ENCODE data around the gene MRPL17.
A peak's percentile ranks its signal among the peaks of the same experiment; 100 is the strongest.
"Not testable (repeated sequence)": the region's sequence is repeated elsewhere in the genome, so short reads cannot be mapped to it uniquely, and the experiment has no call there.

Gene MRPL17

GRCh38 chr11:6682936-6683861, at the start of gene MRPL17:
TSS of gene MRPL17 (minus strand) at chr11:6683340. CDS start at chr11:6683296, 44 bp downstream.
- peak within 1 kb of the TSS; percentile 92 for H3K27ac ChIP-seq (ENCODE audit: low read depth, low read length)
- peaks cover 15% of the 10 kb centered on the region for H3K4me1 ChIP-seq (ENCODE audit: insufficient read depth, low read length)
- H3K4me3 ChIP-seq (ENCODE audit: low read depth in 1 of 2, low read length in 2 of 2), result peak within 1 kb of the TSS; percentile 87 to 93
- no peaks in the 10 kb centered on the region for H3K27me3 ChIP-seq (ENCODE audit: control insufficient read depth in 1 of 2, insufficient read depth in 2 of 2, low read length in 2 of 2)
- peak within 1 kb of the TSS; percentile 74 for H3K9ac ChIP-seq (ENCODE audit: low read length)
- no peaks in the 10 kb centered on the region for H3K9me3 ChIP-seq (ENCODE audit: low read length)
- peaks cover 13% of the 10 kb centered on the region for H3K36me3 ChIP-seq (ENCODE audit: insufficient read depth, low read length)

GRCh38 chr11:6727971-6728760, 45.0 kb upstream of the MRPL17 start:
- Histone ChIP-seq H3K4me3 (ENCODE audit: low read depth in 1 of 2, low read length in 2 of 2) (no peak overlapping the region), H3K9ac (ENCODE audit: low read length) (no peak overlapping the region)

GRCh38 chr11:6725386-6725896, 42.3 kb upstream of the MRPL17 start:
- no peak overlapping the region for H3K9ac ChIP-seq (ENCODE audit: low read length)
- no peaks in the 10 kb centered on the region for H3K9me3 ChIP-seq (ENCODE audit: low read length)
- no peaks in the 10 kb centered on the region for H3K4me1 ChIP-seq (ENCODE audit: insufficient read depth, low read length)
- no peaks in the 10 kb centered on the region for H3K27me3 ChIP-seq (ENCODE audit: control insufficient read depth in 1 of 2, insufficient read depth in 2 of 2, low read length in 2 of 2)
- H3K36me3 ChIP-seq (ENCODE audit: insufficient read depth, low read length), result no peaks in the 10 kb centered on the region
- H3K4me3 ChIP-seq (ENCODE audit: low read depth in 1 of 2, low read length in 2 of 2), result no peak overlapping the region
- no peak overlapping the region for H3K27ac ChIP-seq (ENCODE audit: low read depth, low read length)

More at GRCh38 chr11:6727971-6728760, 45.0 kb upstream of the MRPL17 start:
- Histone ChIP-seq H3K9me3 (ENCODE audit: low read length) (no peaks in the 10 kb centered on the region), H3K36me3 (ENCODE audit: insufficient read depth, low read length) (no peaks in the 10 kb centered on the region), H3K4me1 (ENCODE audit: insufficient read depth, low read length) (no peaks in the 10 kb centered on the region), H3K27me3 (ENCODE audit: control insufficient read depth in 1 of 2, insufficient read depth in 2 of 2, low read length in 2 of 2) (no peaks in the 10 kb centered on the region), H3K27ac (ENCODE audit: low read depth, low read length) (no peak overlapping the region)

- no peak overlapping the region for H3K27ac ChIP-seq (ENCODE audit: low read depth, low read length)
- no peaks in the 10 kb centered on the region for H3K4me1 ChIP-seq (ENCODE audit: insufficient read depth, low read length)
- H3K9ac ChIP-seq (ENCODE audit: low read length), result no peak overlapping the region
- H3K4me3 ChIP-seq (ENCODE audit: low read depth in 1 of 2, low read length in 2 of 2), result no peak overlapping the region
- H3K27me3 ChIP-seq (ENCODE audit: control insufficient read depth in 1 of 2, insufficient read depth in 2 of 2, low read length in 2 of 2), result no peaks in the 10 kb centered on the region
- no peaks in the 10 kb centered on the region for H3K36me3 ChIP-seq (ENCODE audit: insufficient read depth, low read length)
- no peaks in the 10 kb centered on the region for H3K9me3 ChIP-seq (ENCODE audit: low read length)
Observed at GRCh38 chr11:6724013-6724412, 40.9 kb upstream of the MRPL17 start.

GRCh38 chr11:6721343-6721742, 38.2 kb upstream of the MRPL17 start:
- no peaks in the 10 kb centered on the region for H3K27me3 ChIP-seq (ENCODE audit: control insufficient read depth in 1 of 2, insufficient read depth in 2 of 2, low read length in 2 of 2)
- no peak overlapping the region for H3K9ac ChIP-seq (ENCODE audit: low read length)
- no peak overlapping the region for H3K27ac ChIP-seq (ENCODE audit: low read depth, low read length)
- H3K9me3 ChIP-seq (ENCODE audit: low read length), result no peaks in the 10 kb centered on the region
- no peaks in the 10 kb centered on the region for H3K4me1 ChIP-seq (ENCODE audit: insufficient read depth, low read length)
- no peaks in the 10 kb centered on the region for H3K36me3 ChIP-seq (ENCODE audit: insufficient read depth, low read length)
- no peak overlapping the region for H3K4me3 ChIP-seq (ENCODE audit: low read depth in 1 of 2, low read length in 2 of 2)

GRCh38 chr11:6719576-6719975, 36.4 kb upstream of the MRPL17 start:
- Histone ChIP-seq H3K9ac (ENCODE audit: low read length) (no peak overlapping the region), H3K9me3 (ENCODE audit: low read length) (no peaks in the 10 kb centered on the region), H3K36me3 (ENCODE audit: insufficient read depth, low read length) (no peaks in the 10 kb centered on the region), H3K27me3 (ENCODE audit: control insufficient read depth in 1 of 2, insufficient read depth in 2 of 2, low read length in 2 of 2) (no peaks in the 10 kb centered on the region), H3K27ac (ENCODE audit: low read depth, low read length) (no peak overlapping the region), H3K4me3 (ENCODE audit: low read depth in 1 of 2, low read length in 2 of 2) (no peak overlapping the region), H3K4me1 (ENCODE audit: insufficient read depth, low read length) (no peaks in the 10 kb centered on the region)

- Histone ChIP-seq H3K4me1 (ENCODE audit: insufficient read depth, low read length) (no peaks in the 10 kb centered on the region), H3K9me3 (ENCODE audit: low read length) (no peaks in the 10 kb centered on the region), H3K4me3 (ENCODE audit: low read depth in 1 of 2, low read length in 2 of 2) (no peak overlapping the region), H3K27me3 (ENCODE audit: control insufficient read depth in 1 of 2, insufficient read depth in 2 of 2, low read length in 2 of 2) (no peaks in the 10 kb centered on the region), H3K27ac (ENCODE audit: low read depth, low read length) (no peak overlapping the region), H3K9ac (ENCODE audit: low read length) (no peak overlapping the region), H3K36me3 (ENCODE audit: insufficient read depth, low read length) (no peaks in the 10 kb centered on the region)
Observed at GRCh38 chr11:6717426-6717825, 34.3 kb upstream of the MRPL17 start.

- not testable (repeated sequence) for H3K9me3 ChIP-seq (ENCODE audit: low read length); H3K27ac ChIP-seq (ENCODE audit: low read depth, low read length); H3K36me3 ChIP-seq (ENCODE audit: insufficient read depth, low read length); H3K27me3 ChIP-seq (ENCODE audit: control insufficient read depth in 1 of 2, insufficient read depth in 2 of 2, low read length in 2 of 2); H3K4me3 ChIP-seq (ENCODE audit: low read depth in 1 of 2, low read length in 2 of 2); H3K9ac ChIP-seq (ENCODE audit: low read length); H3K4me1 ChIP-seq (ENCODE audit: insufficient read depth, low read length)
Observed at GRCh38 chr11:6711552-6711951, 28.4 kb upstream of the MRPL17 start.

GRCh38 chr11:6708876-6709275, 25.7 kb upstream of the MRPL17 start:
- no peaks in the 10 kb centered on the region for H3K27me3 ChIP-seq (ENCODE audit: control insufficient read depth in 1 of 2, insufficient read depth in 2 of 2, low read length in 2 of 2)
- no peaks in the 10 kb centered on the region for H3K9me3 ChIP-seq (ENCODE audit: low read length)
- no peaks in the 10 kb centered on the region for H3K36me3 ChIP-seq (ENCODE audit: insufficient read depth, low read length)
- no peak overlapping the region for H3K4me3 ChIP-seq (ENCODE audit: low read depth in 1 of 2, low read length in 2 of 2)
- H3K4me1 ChIP-seq (ENCODE audit: insufficient read depth, low read length), result peaks cover 1% of the 10 kb centered on the region
- no peak overlapping the region for H3K27ac ChIP-seq (ENCODE audit: low read depth, low read length)
- H3K9ac ChIP-seq (ENCODE audit: low read length), result no peak overlapping the region

GRCh38 chr11:6705905-6706535, 22.9 kb upstream of the MRPL17 start:
- no peaks in the 10 kb centered on the region for H3K9me3 ChIP-seq (ENCODE audit: low read length)
- no peaks in the 10 kb centered on the region for H3K36me3 ChIP-seq (ENCODE audit: insufficient read depth, low read length)

More at GRCh38 chr11:6705905-6706535, 22.9 kb upstream of the MRPL17 start:
- no peak overlapping the region for H3K27ac ChIP-seq (ENCODE audit: low read depth, low read length)
- peaks cover 7% of the 10 kb centered on the region for H3K4me1 ChIP-seq (ENCODE audit: insufficient read depth, low read length)
- no peaks in the 10 kb centered on the region for H3K27me3 ChIP-seq (ENCODE audit: control insufficient read depth in 1 of 2, insufficient read depth in 2 of 2, low read length in 2 of 2)
- no peak overlapping the region for H3K4me3 ChIP-seq (ENCODE audit: low read depth in 1 of 2, low read length in 2 of 2)
- H3K9ac ChIP-seq (ENCODE audit: low read length), result no peak overlapping the region

All from muscle layer of colon (tissue), 2 donors.